IPS DF 4.7 (cell line): ENCODE measurements around the gene EGLN2.
A peak's percentile ranks its signal among the peaks of the same experiment; 100 is the strongest.
"Not testable (repeated sequence)": the region's sequence is repeated elsewhere in the genome, so short reads cannot be mapped to it uniquely, and the experiment has no call there.

Experiments
- DNase-seq: peaks from one replicate; pipeline ENCODE4 v3.0.0-alpha.2; 2013; ENCODE audit warnings: low spot score; ENCODE audit errors: extremely low read depth

Gene EGLN2

GRCh38 chr19:40798683-40799557 lies at the start of gene EGLN2:
Gene EGLN2, plus strand, starts transcription at chr19:40799191. Its CDS starts 1,382 bp downstream, at chr19:40800573.
- peak; percentile 93 for DNase-seq

GRCh38 chr19:40750058-40750873 lies 48.7 kb upstream of the EGLN2 start, which contains the start of gene ACTMAP:
Gene ACTMAP, minus strand, starts transcription at chr19:40750477. Its CDS starts 674 bp downstream, at chr19:40749803.
- peak; percentile 99 for DNase-seq

- DNase-seq: peak; percentile 94
Measured at GRCh38 chr19:40750874-40751537, 48.0 kb upstream of the EGLN2 start, which contains the start of gene SNRPA. Gene SNRPA, plus strand, starts transcription at chr19:40751203. Its CDS starts 206 bp downstream, at chr19:40751409.

- no peak for DNase-seq
Measured at GRCh38 chr19:40752257-40752781, 46.7 kb upstream of the EGLN2 start.

- no peak for DNase-seq
Measured at GRCh38 chr19:40754611-40755247, 44.3 kb upstream of the EGLN2 start.

GRCh38 chr19:40755248-40755624 lies 43.8 kb upstream of the EGLN2 start:
- DNase-seq: no peak

- no peak for DNase-seq
Measured at GRCh38 chr19:40755791-40756190, 43.2 kb upstream of the EGLN2 start.

GRCh38 chr19:40756502-40757110 lies 42.4 kb upstream of the EGLN2 start:
- no peak for DNase-seq

- DNase-seq: no peak
Measured at GRCh38 chr19:40758491-40758890, 40.5 kb upstream of the EGLN2 start.

- DNase-seq: no peak
Measured at GRCh38 chr19:40759352-40759751, 39.6 kb upstream of the EGLN2 start.

GRCh38 chr19:40762754-40763470 lies 36.1 kb upstream of the EGLN2 start:
- DNase-seq: no peak

- no peak for DNase-seq
Measured at GRCh38 chr19:40763526-40763925, 35.5 kb upstream of the EGLN2 start.

GRCh38 chr19:40763963-40764362 lies 35.0 kb upstream of the EGLN2 start:
- no peak for DNase-seq

- DNase-seq: not testable (repeated sequence)
Measured at GRCh38 chr19:40766385-40766784, 32.6 kb upstream of the EGLN2 start.

GRCh38 chr19:40768869-40769268 lies 30.1 kb upstream of the EGLN2 start:
- DNase-seq: no peak

- DNase-seq: not testable (repeated sequence)
Measured at GRCh38 chr19:40771101-40771862, 27.7 kb upstream of the EGLN2 start.

GRCh38 chr19:40774916-40775631 lies 23.9 kb upstream of the EGLN2 start, which contains the start of gene MIA:
Gene MIA, plus strand, starts transcription at chr19:40775521. Its CDS starts 22 bp downstream, at chr19:40775543.
- DNase-seq: no peak

- DNase-seq: no peak
Measured at GRCh38 chr19:40775632-40776022, 23.4 kb upstream of the EGLN2 start.
